ENCODE measurements around the gene SMIM14. TPM values are rescaled to one million over a fixed set of nuclear protein-coding genes. Genes with fewer than 3 reads are reported as not detected.

Gene SMIM14
- total RNA-seq, 1 donor from 2014 or later, result 42.6 TPM

DNA sequence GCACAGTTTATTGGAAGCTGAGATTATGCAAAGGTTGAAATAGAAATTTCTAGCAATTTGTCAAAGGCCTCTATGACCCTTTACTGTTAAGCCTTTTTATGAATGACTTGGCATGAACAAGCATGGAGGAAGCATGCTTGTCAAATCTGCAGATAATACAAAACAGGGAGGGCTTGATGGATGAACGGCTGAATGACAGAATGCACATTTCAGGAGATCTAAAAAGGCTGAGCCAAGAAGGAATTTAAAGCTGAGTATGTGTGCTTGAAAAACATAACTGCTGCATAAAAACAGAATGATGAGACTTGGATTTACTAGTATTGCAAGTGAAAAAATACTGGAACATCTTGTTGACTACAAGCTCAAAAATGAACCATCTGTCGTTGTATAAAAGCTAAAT is 30.2 kb upstream of the SMIM14 start:
- Mint-ChIP-seq H3K4me1 (ENCODE audit: low read depth) (peaks cover 8% of the 10 kb centered on the region), H3K27ac (ENCODE audit: unreplicated experiment) (no peak overlapping the region), H3K4me3 (ENCODE audit: unreplicated experiment) (no peak overlapping the region), H3K36me3 (ENCODE audit: low read depth) (no peaks in the 10 kb centered on the region), H3K9me3 (ENCODE audit: low read depth) (no peaks in the 10 kb centered on the region), H3K27me3 (ENCODE audit: low read depth) (no peaks in the 10 kb centered on the region)
- DNase-seq (ENCODE audit: low spot score), result no peak
- TF ChIP-seq, protein P1, sequence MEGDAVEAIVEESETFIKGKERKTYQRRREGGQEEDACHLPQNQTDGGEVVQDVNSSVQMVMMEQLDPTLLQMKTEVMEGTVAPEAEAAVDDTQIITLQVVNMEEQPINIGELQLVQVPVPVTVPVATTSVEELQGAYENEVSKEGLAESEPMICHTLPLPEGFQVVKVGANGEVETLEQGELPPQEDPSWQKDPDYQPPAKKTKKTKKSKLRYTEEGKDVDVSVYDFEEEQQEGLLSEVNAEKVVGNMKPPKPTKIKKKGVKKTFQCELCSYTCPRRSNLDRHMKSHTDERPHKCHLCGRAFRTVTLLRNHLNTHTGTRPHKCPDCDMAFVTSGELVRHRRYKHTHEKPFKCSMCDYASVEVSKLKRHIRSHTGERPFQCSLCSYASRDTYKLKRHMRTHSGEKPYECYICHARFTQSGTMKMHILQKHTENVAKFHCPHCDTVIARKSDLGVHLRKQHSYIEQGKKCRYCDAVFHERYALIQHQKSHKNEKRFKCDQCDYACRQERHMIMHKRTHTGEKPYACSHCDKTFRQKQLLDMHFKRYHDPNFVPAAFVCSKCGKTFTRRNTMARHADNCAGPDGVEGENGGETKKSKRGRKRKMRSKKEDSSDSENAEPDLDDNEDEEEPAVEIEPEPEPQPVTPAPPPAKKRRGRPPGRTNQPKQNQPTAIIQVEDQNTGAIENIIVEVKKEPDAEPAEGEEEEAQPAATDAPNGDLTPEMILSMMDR (IDR thresholded peaks at IDR 0.05), result no peak

DNA sequence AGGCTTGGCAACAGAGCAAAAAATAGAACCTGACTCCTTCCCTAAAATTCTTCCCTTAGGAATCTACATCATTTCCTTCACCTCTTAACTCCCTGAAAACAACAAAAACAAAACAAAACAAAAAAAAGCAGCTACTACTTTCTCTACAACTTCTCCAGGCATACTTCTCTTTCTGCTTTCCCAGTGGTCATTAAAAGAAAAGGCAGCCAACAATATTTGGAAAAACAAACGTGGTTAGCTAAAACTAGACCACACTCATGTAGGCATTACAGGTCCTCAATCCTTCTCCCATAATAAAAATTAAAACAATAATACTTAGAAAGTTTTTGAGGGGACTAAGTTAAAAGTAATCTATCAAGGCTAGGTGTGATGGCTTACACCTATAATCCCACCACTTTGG is 29.0 kb upstream of the SMIM14 start:
- Mint-ChIP-seq H3K4me3 (ENCODE audit: unreplicated experiment) (no peak overlapping the region), H3K27ac (ENCODE audit: unreplicated experiment) (no peak overlapping the region), H3K4me1 (ENCODE audit: low read depth) (peaks cover 8% of the 10 kb centered on the region), H3K36me3 (ENCODE audit: low read depth) (no peaks in the 10 kb centered on the region), H3K27me3 (ENCODE audit: low read depth) (no peaks in the 10 kb centered on the region), H3K9me3 (ENCODE audit: low read depth) (no peaks in the 10 kb centered on the region)
- DNase-seq (ENCODE audit: low spot score), result no peak
- TF ChIP-seq, protein P1 (IDR thresholded peaks at IDR 0.05), result no peak

GRCh38 chr4:39664828-39665731 is 26.4 kb upstream of the SMIM14 start:
- H3K27ac Mint-ChIP-seq (ENCODE audit: unreplicated experiment), result no peak overlapping the region
- H3K4me1 Mint-ChIP-seq (ENCODE audit: low read depth), result peaks cover 8% of the 10 kb centered on the region
- TF ChIP-seq, protein P1 (IDR thresholded peaks at IDR 0.05), result no peak
- H3K36me3 Mint-ChIP-seq (ENCODE audit: low read depth), result no peaks in the 10 kb centered on the region
- H3K27me3 Mint-ChIP-seq (ENCODE audit: low read depth), result no peaks in the 10 kb centered on the region
- H3K4me3 Mint-ChIP-seq (ENCODE audit: unreplicated experiment), result no peak overlapping the region
- H3K9me3 Mint-ChIP-seq (ENCODE audit: low read depth), result no peaks in the 10 kb centered on the region
- DNase-seq (ENCODE audit: low spot score), result no peak

GRCh38 chr4:39662683-39663082 is 24.0 kb upstream of the SMIM14 start:
- Mint-ChIP-seq H3K36me3 (ENCODE audit: low read depth) (no peaks in the 10 kb centered on the region), H3K27ac (ENCODE audit: unreplicated experiment) (no peak overlapping the region), H3K4me3 (ENCODE audit: unreplicated experiment) (no peak overlapping the region), H3K9me3 (ENCODE audit: low read depth) (no peaks in the 10 kb centered on the region), H3K4me1 (ENCODE audit: low read depth) (peaks cover 8% of the 10 kb centered on the region), H3K27me3 (ENCODE audit: low read depth) (no peaks in the 10 kb centered on the region)
- TF ChIP-seq, protein P1 (IDR thresholded peaks at IDR 0.05), result no peak
- no peak for DNase-seq (ENCODE audit: low spot score)

GRCh38 chr4:39660757-39661156 is 22.1 kb upstream of the SMIM14 start:
- Mint-ChIP-seq H3K27me3 (ENCODE audit: low read depth) (no peaks in the 10 kb centered on the region), H3K36me3 (ENCODE audit: low read depth) (no peaks in the 10 kb centered on the region), H3K9me3 (ENCODE audit: low read depth) (no peaks in the 10 kb centered on the region), H3K4me3 (ENCODE audit: unreplicated experiment) (no peak overlapping the region), H3K4me1 (ENCODE audit: low read depth) (peaks cover 8% of the 10 kb centered on the region), H3K27ac (ENCODE audit: unreplicated experiment) (no peak overlapping the region)
- no peak for DNase-seq (ENCODE audit: low spot score)
- TF ChIP-seq, protein P1 (IDR thresholded peaks at IDR 0.05), result no peak
